NCI-H187 (cell line): ENCODE data around the gene TNS1.

Experiments used
- DNase-seq, 2 experiments: peaks; one replicate each; lab custom pipeline; 2025; lab: John Stamatoyannopoulos, UW

The TNS1 gene

DNA sequence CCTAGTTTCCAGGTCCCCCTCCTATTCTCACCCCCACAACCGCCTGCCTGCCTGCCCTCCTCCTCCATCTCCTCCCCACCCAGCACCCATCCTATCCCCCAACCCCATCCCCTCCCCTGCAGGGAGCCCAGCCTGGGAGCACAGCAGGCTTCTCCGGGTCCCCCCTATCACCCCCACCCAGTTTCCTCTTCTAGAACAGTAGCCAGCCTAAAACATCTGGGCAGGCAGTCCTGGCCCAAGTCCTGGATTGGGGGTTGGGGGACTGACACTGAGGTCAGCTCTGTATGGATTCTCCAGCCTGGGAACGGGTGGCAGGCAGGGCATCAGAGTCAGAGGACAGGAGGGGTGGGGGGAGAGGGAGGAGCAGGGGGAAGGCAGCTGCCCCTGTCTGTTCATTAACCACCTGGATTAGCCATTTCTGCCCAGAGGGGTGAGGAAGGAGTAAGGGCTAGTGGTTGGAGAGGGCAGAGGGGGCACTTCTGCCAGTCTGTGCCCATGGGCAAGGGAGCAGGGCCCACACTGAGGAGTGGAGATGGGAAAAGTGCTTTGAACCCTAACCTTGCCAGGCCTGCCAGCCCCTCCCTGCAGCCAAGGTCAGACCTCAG is 60.0 kb downstream of the TNS1 start:
- no peak for DNase-seq

- no peak for DNase-seq
These were observed 60.7 kb downstream of the TNS1 start for GRCh38 chr2:217941886-217942728.

GRCh38 chr2:217941339-217941738 is 61.5 kb downstream of the TNS1 start:
- no peak for DNase-seq

- no peak for DNase-seq
These were observed 62.3 kb downstream of the TNS1 start for GRCh38 chr2:217940261-217941220.

GRCh38 chr2:217939629-217940245 is 63.1 kb downstream of the TNS1 start:
- DNase-seq = no peak

DNA sequence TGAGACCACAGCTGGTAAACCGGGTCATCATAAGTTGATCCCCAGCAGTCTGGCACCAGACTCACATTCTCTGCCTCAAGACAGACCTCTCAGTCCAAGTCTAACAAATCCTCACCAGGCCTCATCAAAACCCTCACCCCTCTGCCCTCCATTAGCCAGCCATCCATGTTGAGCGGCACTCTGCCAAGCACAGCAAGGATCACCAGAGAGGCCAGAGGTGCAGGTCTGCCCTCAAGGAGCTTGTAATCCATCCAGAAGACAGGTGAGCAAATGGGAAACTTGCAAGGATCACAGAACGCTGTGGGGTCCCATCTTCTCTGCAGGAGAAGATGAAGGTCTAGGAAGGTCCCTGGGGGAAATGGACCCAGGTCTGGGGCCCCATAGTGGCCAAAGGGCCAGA is 63.6 kb downstream of the TNS1 start:
- no peak for DNase-seq

DNA sequence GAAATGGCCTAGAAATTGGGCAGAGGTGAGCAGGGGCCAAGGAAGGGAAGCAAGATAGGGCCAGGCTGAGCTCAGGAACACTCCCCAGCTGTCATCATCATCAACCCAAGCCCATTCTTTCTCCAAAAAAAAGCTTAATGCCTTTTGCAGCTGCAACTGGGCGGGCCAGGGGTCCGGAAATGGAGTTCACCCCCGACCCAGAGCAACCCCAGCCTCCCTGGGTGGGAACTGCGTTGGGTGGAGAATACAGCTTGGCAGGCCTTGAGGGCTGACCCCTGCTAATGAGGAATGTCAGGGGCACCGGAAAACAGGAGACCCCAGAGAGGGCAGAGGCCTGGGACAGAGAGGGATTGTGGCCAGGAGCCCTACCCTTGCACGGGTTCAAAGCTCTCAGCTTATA is 64.8 kb downstream of the TNS1 start:
- no peak for DNase-seq

DNA sequence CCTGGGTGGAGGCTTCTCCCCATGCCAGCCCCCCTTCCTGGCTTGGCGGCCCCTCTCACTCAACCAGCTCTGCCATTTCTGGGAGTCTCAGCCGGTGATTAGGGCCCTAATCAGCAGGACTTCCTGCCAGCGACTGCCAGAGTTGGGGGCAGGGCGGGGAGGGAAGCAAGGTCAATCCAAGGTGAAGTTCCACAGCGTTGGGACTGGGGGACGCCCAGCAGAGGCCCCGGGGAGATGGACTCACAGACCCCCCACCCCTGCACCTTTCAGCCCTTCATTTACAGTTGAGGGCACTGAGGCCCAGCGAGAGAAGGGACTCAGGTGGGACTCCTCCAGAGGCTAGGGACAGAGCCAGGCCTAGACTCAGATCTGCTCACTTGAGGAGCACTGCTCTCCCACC is 65.3 kb downstream of the TNS1 start:
- DNase-seq = no peak

DNA sequence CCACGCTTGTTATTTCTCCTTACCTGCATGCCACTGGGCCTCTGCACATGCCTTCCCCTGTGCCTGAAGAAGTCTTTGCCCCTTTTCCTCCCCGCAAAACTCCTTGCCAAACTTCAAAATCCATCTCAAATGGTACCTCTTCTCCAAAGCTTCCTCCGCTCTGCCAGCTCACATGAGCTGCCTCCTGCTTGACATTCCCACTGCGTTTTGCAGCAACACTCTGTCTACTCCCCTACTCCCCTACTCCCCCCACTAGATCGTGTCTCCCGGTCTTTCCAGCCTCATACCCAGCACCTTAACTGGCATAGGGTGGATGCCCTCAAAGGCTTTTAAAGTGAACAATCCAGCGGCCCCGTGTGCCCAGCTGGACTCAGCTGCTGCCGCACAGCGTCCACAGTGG is 65.8 kb downstream of the TNS1 start:
- DNase-seq = no peak

- DNase-seq = no peak
These were observed 66.7 kb downstream of the TNS1 start for GRCh38 chr2:217935901-217936684.

DNA sequence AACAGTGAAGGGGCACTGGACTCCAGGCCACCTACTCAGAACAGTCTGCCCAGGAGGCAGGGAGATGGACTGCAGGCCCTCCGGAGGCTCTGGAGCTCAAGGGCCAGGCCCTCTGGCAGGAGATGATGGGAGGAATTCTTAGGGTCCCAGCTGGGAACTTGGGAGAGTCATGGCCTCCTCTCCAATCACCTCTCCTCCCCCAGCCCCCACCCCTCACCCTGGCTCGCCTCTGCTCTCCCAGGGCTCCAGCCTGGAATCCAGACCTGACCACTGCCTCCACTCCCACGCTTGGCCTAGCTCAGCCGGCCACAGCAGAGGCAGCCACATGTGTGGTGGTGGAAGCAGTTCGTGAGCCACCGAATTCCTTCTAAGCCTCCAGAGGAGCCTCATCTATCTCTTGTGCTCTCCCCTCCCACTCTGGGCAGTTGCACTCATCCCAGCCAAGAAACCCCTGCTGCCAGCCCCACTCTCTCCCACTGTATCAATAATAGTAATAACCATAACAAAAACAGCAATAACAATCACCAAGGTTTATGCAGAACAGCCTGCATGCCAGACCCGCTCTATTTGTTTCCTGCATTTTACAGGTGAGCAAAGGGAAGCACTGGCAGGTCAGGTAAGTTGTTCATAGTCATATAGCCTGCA is 67.4 kb downstream of the TNS1 start:
- DNase-seq = no peak

DNA sequence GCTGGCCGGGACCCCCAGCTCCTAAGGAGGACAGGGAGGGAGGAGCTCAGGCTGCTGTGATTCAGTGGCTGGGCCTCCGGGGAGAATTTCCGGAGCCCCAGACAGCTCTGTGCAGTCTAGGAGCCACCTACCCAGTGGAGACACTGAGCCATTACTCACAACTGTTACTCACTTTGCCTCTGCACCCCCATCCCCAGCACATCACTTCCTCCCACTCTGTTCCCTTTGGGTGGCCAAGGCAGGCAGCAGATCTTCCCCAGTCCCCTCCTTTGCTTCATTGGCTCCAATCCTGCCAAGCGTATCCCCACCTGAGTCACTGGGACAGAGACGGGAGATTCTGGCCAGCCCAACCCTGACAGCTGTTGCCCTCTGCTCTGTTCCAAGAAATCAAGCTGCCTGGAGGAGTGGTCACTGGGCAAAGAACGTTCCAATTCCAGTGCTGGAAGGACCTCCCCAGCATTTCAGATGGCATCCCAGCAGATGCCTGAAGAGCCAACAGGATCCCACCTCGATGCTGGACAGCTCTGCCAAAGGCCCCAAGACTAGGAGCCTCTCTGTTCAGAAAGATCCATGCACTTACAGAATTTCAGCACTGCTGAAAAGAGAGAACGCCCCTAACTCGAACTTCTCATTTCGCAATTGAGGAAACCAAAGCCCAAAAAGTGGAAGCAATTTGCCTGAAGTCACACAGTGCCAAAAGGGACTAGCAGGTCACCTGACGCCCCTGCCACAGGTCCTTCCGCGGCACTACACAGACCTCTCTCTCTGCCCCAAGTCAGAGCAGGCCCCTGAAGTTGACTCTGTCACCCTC is 68.3 kb downstream of the TNS1 start:
- DNase-seq = no peak

DNA sequence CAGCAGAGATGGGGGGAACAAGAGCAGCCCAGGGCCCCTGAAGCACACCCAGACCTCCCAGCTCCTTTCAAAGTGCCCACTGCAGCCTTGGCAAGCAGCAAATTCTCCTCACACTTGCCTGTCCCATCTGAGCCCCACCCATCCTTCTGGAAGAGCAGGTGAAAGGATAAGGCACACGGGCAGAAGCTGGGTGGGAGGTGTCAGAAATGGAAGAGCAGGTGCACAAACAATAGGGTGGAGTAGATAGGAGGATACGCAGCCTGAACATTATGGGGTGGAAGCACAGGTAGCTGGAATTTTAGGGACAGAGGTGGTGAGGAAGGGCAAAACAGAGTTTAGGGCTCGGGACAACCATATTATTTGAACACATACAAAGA is 69.2 kb downstream of the TNS1 start:
- DNase-seq = peak in 1 of 2 experiments; percentile 43

DNA sequence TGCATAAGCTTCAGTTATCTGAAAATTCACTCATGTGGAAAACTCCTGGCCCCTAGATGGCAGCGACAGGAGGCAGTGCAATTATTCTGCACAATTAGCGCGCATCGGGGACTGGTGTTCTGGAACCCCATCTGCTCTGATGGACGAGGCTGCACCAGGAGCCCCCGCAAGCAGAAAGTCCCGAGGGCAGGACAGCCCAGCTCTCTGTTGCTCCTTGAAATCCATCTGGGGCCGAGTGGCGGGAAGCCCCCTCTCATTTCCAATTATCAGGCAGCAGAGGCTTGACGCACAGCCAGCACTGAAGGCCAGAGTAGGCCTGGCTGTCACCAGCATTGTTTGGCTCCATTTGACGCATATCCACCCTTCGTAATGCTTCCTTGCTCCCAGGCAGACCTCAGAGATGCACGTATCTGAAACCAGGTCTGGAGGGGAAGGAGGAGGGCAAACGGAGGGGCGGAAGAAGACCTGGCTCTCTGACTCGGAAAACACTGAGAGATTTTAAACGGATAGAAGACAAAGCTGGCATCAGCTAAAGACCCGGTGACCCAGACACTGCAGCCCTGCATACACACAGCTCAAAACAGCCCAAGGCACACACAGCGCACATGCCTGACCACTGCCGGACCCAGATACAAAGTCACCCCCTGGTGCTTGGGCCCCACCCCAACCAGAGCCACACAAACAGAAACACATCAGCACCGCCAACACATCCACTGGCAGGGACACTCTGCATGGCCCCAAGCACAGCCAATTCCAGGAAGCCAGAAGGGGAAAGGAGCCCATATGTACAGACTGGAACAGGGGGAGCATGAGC is 69.8 kb downstream of the TNS1 start:
- no peak for DNase-seq

DNA sequence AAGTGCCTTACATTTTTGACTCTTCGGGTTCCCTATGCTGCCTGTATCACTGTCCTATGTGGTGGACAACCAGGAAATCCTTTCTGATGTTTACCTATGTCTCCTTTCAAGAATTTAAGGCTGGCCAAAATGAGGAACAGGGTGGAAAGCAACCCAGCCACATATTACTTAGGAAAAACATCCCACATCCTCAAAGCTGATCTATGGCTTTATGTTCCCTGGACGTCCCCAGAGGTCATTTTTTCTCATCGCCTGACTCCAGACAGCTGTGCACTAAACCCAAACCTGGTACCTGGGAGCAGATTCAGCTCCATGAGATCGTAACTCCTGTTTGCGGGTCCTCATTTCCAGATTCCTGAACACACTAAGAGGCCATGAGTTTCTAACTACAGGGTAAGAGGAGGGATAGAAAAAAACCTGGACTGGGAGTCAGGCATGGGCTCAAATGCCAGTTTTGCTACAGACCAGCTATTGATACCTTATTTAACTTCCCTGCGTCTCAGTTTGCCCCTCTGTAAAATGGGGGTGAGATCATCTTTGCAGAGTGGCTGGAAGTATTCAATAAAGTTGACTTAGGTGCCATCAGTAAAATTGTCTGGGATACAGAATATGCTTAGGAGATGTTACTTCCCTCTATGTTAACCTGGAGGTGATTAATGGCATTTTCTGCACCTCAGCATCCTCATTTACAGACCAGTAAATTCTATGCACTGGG is 70.8 kb downstream of the TNS1 start:
- DNase-seq = no peak

DNA sequence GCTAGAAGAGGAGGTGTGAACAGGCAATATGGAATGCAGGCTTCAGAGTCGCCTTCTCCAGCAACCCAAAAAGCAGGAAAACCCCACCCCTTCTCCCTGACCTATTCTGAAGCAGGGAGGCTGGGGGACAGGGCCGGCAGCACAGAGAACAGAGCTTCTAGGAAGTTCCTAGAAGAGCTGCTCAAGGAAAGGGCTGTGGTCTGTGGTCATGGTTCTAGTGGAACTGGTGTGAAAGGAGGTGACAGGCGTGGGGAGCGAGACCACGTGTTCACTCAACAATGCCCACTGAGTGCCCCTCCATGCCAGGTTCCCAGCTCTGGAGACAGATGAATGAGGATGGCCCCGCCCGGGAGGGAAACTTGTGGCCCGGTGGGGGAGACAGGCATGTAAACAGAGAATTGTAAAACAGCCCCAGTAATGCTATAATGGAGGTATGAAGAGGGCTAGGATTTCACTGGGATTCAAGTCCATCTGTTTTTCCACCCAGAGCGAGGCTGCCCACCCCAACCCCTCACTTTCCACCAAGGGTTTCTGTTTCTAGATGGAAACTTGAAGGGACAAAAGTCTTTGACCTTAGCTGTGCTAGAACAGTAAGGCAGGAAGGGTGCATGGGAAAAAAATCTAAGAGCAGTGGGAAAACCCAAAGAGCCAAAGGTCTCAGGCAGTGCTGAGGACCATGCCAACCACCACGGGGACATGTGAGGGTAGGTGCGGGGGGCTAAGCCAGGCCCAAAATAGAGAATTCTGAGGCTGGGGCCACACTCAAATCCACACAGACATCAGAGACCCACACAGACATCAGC is 71.8 kb downstream of the TNS1 start:
- DNase-seq = no peak
